K562 (cell line): ENCODE measurements around the gene POLRMT. TPM values are rescaled to one million over a fixed set of nuclear protein-coding genes. Genes with fewer than 3 reads are reported as not detected.

Experiments used
- CREM ChIP-seq: IDR thresholded peaks from 2 replicates; pipeline ENCODE4 v1.6.1; 2014; ENCODE audit warnings: antibody characterized with exemption, low read depth
- DNMT1 ChIP-seq: fragments of 450-650 bp; IDR thresholded peaks from 2 replicates; pipeline ENCODE4 v1.6.1; 2016; ENCODE audit warnings: antibody characterized with exemption, mild to moderate bottlenecking
- TAF9B ChIP-seq: fragments of 450-650 bp; IDR thresholded peaks from 2 replicates; pipeline ENCODE4 v1.6.1; 2018; ENCODE audit warnings: mild to moderate bottlenecking; ENCODE audit not compliant: partially characterized antibody
- ZNF41 ChIP-seq: fragments of 250-450 bp; sonication (Bioruptor Pico); conservative IDR thresholded peaks from 2 replicates; pipeline ENCODE4 v1.4.0; 2020; ENCODE audit warnings: mild to moderate bottlenecking
- ZNF507 ChIP-seq: conservative IDR thresholded peaks from 2 replicates; pipeline ENCODE4 v1.6.1; 2017; ENCODE audit warnings: missing genetic modification characterization, missing compliant biosample characterization
- polyA plus RNA-seq, 8 experiments: library from polyadenylated mRNA; depleted of rRNA in 4 of 8; stranded (reverse) in 5 of 8; unstranded in 3 of 8; fragments of >200 nt; fragmentation: Nextera tagmentation in 2 of 8; fragmentation: Illumina TruSeq in 1 of 8; extraction: Ambion mirVana in 2 of 8; extraction: Trizol in 1 of 8; gene quantifications; 2 replicates each; pipeline versions ENCODE4 v1.2.1 to v1.2.3, GENCODE V29; 2011 to 2014; ENCODE audit warnings: inconsistent platforms in 1 of 8, missing spikeins in 1 of 8
- total RNA-seq, 7 experiments: library from RNA; depleted of rRNA in 6 of 7; stranded (reverse); fragments of >200 nt in 6 of 7; fragmentation: Illumina TruSeq in 2 of 7; extraction: Trizol in 2 of 7; gene quantifications; 2 replicates each; pipeline versions ENCODE4 v1.2.1 to v1.2.3, GENCODE V29; 2011 to 2021; ENCODE audit warnings: low replicate concordance in 1 of 7
- TF ChIP-seq, protein P1 (sequence below): fragments of 250-450 bp; sonication (Bioruptor Pico); IDR thresholded peaks from 2 replicates; pipeline ENCODE4 v1.8.0; 2021; ENCODE audit warnings: borderline replicate concordance, mild to moderate bottlenecking, moderate library complexity; ENCODE audit not compliant: poor library complexity, severe bottlenecking
- TF ChIP-seq, protein P2 (sequence below): fragments of 250-450 bp; sonication (Bioruptor Pico); IDR thresholded peaks from 2 replicates; pipeline ENCODE4 v1.8.0; 2021; ENCODE audit warnings: mild to moderate bottlenecking, moderate library complexity
- TF ChIP-seq, protein P3 (sequence below), 2 experiments: fragments of 450-650 bp; conservative IDR thresholded peaks; 2 replicates each; pipeline ENCODE4 v1.6.1; 2017; ENCODE audit warnings: mild to moderate bottlenecking in 2 of 2, moderate library complexity in 2 of 2
- TF ChIP-seq, protein P4 (sequence below): fragments of 200-600 bp; sonication (generic); IDR thresholded peaks from one replicate; pipeline ENCODE4 v1.6.1; 2012; ENCODE audit warnings: mild to moderate bottlenecking, low read depth, low read length, inconsistent platforms

The POLRMT gene
- total and polyA plus RNA-seq, 9 of the 15 experiments (the other 6 are each of a cell fraction or from before 2014, with no cell fraction given), result 30.3 to 144 (median 68.0) TPM

DNA sequence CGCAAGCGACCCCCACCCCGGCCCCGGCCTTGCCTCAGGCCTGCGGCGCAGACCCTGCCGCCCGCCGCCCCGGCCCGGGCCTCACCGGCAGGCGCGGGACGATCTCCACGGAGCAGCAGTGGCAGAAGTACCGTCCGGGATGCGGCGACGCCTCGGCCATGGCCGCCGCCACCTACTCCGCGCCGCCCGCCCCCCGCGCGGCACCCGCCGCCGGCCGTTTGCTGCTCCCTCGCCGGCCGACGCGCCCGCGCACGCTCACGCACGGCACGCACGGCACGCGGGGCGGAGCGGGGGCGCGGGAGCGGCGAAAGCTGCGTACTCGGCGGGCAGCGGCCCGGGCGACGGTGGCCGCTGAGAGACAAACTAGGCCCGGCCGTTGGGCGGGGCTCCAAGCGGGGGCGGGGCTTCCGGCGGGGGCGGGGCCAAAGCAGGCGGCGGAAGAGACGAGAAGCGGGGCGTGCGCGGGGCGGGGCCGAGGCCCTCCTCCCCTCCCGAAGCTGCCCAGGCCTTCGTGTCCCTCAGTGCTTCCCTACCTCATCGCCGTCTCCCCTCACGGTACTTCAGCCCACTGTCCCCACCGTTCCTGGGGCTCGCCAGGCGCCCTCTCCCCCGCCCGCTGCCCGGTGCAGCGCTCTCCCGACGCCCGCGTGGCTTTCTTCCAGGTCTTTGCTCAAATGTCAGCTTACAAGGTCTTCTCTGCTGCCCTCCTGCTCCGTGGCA is 29.8 kb upstream of the POLRMT start, which contains the start of gene RNF126 (continued):
- peak; percentile 70 for TF ChIP-seq CREM
- TF ChIP-seq, protein P1, sequence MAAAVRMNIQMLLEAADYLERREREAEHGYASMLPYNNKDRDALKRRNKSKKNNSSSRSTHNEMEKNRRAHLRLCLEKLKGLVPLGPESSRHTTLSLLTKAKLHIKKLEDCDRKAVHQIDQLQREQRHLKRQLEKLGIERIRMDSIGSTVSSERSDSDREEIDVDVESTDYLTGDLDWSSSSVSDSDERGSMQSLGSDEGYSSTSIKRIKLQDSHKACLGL, result no peak
- TF ChIP-seq ZNF41 (CRISPR knock-in tag), result no peak
- TF ChIP-seq ZNF507 (tag), result no peak
- TF ChIP-seq DNMT1, result no peak
- TF ChIP-seq TAF9B, result no peak
- TF ChIP-seq, protein P2, sequence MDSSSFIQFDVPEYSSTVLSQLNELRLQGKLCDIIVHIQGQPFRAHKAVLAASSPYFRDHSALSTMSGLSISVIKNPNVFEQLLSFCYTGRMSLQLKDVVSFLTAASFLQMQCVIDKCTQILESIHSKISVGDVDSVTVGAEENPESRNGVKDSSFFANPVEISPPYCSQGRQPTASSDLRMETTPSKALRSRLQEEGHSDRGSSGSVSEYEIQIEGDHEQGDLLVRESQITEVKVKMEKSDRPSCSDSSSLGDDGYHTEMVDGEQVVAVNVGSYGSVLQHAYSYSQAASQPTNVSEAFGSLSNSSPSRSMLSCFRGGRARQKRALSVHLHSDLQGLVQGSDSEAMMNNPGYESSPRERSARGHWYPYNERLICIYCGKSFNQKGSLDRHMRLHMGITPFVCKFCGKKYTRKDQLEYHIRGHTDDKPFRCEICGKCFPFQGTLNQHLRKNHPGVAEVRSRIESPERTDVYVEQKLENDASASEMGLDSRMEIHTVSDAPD, result no peak
- TF ChIP-seq, protein P3, sequence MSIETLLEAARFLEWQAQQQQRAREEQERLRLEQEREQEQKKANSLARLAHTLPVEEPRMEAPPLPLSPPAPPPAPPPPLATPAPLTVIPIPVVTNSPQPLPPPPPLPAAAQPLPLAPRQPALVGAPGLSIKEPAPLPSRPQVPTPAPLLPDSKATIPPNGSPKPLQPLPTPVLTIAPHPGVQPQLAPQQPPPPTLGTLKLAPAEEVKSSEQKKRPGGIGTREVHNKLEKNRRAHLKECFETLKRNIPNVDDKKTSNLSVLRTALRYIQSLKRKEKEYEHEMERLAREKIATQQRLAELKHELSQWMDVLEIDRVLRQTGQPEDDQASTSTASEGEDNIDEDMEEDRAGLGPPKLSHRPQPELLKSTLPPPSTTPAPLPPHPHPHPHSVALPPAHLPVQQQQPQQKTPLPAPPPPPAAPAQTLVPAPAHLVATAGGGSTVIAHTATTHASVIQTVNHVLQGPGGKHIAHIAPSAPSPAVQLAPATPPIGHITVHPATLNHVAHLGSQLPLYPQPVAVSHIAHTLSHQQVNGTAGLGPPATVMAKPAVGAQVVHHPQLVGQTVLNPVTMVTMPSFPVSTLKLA (conservative IDR thresholded peaks at IDR 0.05), result no peak
- TF ChIP-seq, protein P4, sequence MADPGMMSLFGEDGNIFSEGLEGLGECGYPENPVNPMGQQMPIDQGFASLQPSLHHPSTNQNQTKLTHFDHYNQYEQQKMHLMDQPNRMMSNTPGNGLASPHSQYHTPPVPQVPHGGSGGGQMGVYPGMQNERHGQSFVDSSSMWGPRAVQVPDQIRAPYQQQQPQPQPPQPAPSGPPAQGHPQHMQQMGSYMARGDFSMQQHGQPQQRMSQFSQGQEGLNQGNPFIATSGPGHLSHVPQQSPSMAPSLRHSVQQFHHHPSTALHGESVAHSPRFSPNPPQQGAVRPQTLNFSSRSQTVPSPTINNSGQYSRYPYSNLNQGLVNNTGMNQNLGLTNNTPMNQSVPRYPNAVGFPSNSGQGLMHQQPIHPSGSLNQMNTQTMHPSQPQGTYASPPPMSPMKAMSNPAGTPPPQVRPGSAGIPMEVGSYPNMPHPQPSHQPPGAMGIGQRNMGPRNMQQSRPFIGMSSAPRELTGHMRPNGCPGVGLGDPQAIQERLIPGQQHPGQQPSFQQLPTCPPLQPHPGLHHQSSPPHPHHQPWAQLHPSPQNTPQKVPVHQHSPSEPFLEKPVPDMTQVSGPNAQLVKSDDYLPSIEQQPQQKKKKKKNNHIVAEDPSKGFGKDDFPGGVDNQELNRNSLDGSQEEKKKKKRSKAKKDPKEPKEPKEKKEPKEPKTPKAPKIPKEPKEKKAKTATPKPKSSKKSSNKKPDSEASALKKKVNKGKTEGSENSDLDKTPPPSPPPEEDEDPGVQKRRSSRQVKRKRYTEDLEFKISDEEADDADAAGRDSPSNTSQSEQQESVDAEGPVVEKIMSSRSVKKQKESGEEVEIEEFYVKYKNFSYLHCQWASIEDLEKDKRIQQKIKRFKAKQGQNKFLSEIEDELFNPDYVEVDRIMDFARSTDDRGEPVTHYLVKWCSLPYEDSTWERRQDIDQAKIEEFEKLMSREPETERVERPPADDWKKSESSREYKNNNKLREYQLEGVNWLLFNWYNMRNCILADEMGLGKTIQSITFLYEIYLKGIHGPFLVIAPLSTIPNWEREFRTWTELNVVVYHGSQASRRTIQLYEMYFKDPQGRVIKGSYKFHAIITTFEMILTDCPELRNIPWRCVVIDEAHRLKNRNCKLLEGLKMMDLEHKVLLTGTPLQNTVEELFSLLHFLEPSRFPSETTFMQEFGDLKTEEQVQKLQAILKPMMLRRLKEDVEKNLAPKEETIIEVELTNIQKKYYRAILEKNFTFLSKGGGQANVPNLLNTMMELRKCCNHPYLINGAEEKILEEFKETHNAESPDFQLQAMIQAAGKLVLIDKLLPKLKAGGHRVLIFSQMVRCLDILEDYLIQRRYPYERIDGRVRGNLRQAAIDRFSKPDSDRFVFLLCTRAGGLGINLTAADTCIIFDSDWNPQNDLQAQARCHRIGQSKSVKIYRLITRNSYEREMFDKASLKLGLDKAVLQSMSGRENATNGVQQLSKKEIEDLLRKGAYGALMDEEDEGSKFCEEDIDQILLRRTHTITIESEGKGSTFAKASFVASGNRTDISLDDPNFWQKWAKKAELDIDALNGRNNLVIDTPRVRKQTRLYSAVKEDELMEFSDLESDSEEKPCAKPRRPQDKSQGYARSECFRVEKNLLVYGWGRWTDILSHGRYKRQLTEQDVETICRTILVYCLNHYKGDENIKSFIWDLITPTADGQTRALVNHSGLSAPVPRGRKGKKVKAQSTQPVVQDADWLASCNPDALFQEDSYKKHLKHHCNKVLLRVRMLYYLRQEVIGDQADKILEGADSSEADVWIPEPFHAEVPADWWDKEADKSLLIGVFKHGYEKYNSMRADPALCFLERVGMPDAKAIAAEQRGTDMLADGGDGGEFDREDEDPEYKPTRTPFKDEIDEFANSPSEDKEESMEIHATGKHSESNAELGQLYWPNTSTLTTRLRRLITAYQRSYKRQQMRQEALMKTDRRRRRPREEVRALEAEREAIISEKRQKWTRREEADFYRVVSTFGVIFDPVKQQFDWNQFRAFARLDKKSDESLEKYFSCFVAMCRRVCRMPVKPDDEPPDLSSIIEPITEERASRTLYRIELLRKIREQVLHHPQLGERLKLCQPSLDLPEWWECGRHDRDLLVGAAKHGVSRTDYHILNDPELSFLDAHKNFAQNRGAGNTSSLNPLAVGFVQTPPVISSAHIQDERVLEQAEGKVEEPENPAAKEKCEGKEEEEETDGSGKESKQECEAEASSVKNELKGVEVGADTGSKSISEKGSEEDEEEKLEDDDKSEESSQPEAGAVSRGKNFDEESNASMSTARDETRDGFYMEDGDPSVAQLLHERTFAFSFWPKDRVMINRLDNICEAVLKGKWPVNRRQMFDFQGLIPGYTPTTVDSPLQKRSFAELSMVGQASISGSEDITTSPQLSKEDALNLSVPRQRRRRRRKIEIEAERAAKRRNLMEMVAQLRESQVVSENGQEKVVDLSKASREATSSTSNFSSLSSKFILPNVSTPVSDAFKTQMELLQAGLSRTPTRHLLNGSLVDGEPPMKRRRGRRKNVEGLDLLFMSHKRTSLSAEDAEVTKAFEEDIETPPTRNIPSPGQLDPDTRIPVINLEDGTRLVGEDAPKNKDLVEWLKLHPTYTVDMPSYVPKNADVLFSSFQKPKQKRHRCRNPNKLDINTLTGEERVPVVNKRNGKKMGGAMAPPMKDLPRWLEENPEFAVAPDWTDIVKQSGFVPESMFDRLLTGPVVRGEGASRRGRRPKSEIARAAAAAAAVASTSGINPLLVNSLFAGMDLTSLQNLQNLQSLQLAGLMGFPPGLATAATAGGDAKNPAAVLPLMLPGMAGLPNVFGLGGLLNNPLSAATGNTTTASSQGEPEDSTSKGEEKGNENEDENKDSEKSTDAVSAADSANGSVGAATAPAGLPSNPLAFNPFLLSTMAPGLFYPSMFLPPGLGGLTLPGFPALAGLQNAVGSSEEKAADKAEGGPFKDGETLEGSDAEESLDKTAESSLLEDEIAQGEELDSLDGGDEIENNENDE, result no peak
